DOHH2 (cell line): ENCODE data around the gene RPH3AL.

Experiments used
- EZH2phosphoT487 ChIP-seq: fragments of 200-600 bp; sonication (generic); IDR thresholded peaks from 2 replicates; pipeline ENCODE4 v1.6.1; 2017; ENCODE audit warnings: borderline replicate concordance, mild to moderate bottlenecking, antibody characterized with exemption, low read length, moderate library complexity, mixed read lengths
- TF ChIP-seq, protein P1 (sequence below): fragments of 200-600 bp; sonication (generic); IDR thresholded peaks from one replicate; pipeline ENCODE4 v1.5.1; 2014; ENCODE audit warnings: antibody characterized with exemption, mild to moderate bottlenecking, low read depth, low read length; ENCODE audit not compliant: poor library complexity, severe bottlenecking

DNA sequence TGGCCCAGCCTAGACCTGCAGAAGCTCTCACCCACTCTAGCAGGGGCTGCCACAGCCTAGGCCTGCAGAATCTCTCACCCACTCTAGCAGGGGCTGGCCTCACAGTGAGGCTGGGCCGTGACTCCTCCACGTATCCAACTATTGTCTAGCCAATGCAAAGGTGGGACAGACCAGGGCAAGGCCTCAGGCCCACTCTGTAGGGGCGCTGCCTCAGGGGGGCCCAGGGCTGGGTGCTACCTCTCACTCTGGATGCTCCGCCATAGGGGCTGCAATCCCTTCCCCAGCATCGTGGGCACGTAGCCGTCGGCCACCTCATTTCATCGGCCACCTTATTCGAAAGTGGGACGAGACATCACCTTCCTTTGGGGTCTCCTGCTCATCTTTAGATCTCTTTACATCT is 51.7 kb downstream of the RPH3AL start:
- TF ChIP-seq, protein P1, sequence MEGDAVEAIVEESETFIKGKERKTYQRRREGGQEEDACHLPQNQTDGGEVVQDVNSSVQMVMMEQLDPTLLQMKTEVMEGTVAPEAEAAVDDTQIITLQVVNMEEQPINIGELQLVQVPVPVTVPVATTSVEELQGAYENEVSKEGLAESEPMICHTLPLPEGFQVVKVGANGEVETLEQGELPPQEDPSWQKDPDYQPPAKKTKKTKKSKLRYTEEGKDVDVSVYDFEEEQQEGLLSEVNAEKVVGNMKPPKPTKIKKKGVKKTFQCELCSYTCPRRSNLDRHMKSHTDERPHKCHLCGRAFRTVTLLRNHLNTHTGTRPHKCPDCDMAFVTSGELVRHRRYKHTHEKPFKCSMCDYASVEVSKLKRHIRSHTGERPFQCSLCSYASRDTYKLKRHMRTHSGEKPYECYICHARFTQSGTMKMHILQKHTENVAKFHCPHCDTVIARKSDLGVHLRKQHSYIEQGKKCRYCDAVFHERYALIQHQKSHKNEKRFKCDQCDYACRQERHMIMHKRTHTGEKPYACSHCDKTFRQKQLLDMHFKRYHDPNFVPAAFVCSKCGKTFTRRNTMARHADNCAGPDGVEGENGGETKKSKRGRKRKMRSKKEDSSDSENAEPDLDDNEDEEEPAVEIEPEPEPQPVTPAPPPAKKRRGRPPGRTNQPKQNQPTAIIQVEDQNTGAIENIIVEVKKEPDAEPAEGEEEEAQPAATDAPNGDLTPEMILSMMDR = no peak
- no peak for TF ChIP-seq EZH2phosphoT487
